ENCODE results near the gene MYL3. TPM values are rescaled to one million over a fixed set of nuclear protein-coding genes. Genes with fewer than 3 reads are reported as not detected.

Gene MYL3
- total and polyA plus RNA-seq, 8 donors: 3.1 to 13.4 (median 11.2) TPM

GRCh38 chr3:46908986-46909534 is 45.8 kb upstream of the MYL3 start:
- no peaks in the 10 kb centered on the region for H3K9me3 ChIP-seq
- no peaks in the 10 kb centered on the region for H3K27me3 ChIP-seq
- peak; percentile 33 for ATAC-seq
- intact Hi-C loops (cut with DNase I): loop anchor here in 1 of 2 donors (5.0 kb wide), 1 partner anchor 202 kb away; no protein-coding TSS in a partner anchor
- no peak for TF ChIP-seq CTCF (IDR thresholded peaks at IDR 0.05)
- no peak overlapping the region for H3K4me3 ChIP-seq
- peaks cover 13 to 15% of the 10 kb centered on the region in 2 donors for H3K4me1 ChIP-seq
- H3K27ac ChIP-seq: no peak overlapping the region
- H3K36me3 ChIP-seq: no peaks in the 10 kb centered on the region
- peak in 1 of 4 donors; percentile 32 for DNase-seq

DNA sequence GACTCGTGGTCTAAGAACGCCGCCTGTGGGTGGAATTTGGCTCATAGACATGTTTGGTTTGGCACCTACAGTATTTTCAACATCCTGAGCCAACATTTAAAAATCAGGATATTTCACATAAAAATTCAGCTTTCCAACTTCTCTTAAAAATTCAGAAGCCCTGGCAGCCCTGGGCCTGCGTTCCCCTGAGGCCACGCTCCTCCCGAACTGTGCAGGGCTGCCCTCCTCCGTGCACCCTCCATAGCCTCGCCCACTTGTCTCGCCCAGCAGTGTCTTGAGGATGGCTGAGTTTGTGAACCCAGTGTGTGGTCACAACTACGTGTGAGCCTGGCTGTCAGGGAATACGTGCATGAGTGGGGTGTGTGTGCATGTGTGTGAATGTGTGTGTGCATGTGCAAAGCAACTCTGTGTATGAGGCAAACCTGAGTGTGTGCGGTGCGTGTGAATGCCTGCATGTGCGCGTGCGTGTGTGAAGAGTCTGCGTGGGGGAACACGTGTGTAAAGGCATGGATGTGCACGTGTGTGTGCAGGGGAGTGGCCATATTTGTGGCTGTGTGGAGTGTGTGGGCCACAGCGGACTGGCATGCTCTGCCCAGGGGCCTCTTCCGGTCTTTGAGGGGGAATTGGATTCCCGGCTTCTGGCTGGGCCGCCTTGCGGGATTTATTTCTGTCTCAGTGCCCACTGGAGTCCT is 45.2 kb upstream of the MYL3 start:
- intact Hi-C loops (cut with DNase I): loop anchor here in 1 of 2 donors (5.0 kb wide), 1 partner anchor 201 kb away; no protein-coding TSS in a partner anchor
- H3K36me3 ChIP-seq: no peaks in the 10 kb centered on the region

DNA sequence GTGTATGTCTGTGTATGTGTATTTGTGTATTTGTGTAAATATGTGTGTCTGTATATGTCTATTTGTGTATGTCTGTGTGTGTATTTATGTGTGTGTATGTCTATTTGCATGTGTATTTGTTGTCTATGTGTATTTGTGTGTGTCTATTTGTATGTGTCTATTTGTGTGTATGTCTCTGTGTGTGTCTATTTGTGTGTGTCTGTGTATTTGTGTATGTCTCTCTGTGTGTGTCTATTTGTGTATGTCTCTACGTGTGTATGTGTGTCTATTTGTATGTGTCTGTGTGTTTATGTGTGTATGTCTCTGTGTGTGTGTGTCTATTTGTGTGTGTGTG is 44.7 kb upstream of the MYL3 start:
- Histone ChIP-seq H3K4me3 (no peak overlapping the region), H3K9me3 (no peaks in the 10 kb centered on the region), H3K27me3 (no peaks in the 10 kb centered on the region), H3K27ac (no peak overlapping the region), H3K36me3 (no peaks in the 10 kb centered on the region), H3K4me1 (peaks cover 15 to 22% of the 10 kb centered on the region in 2 donors)
- DNase-seq (no peak), ATAC-seq (no peak)
- TF ChIP-seq CTCF (IDR thresholded peaks at IDR 0.05): no peak
- intact Hi-C loops (cut with DNase I): loop anchor here in 1 of 2 donors (5.0 kb wide), 1 partner anchor 201 kb away; no protein-coding TSS in a partner anchor

More for the DNA sequence above, 45.2 kb upstream of the MYL3 start:
- no peaks in the 10 kb centered on the region for H3K27me3 ChIP-seq
- TF ChIP-seq CTCF (IDR thresholded peaks at IDR 0.05): no peak
- no peaks in the 10 kb centered on the region for H3K9me3 ChIP-seq
- peaks cover 15 to 19% of the 10 kb centered on the region in 2 donors for H3K4me1 ChIP-seq
- H3K4me3 ChIP-seq: no peak overlapping the region
- no peak overlapping the region for H3K27ac ChIP-seq
- DNase-seq (peak in 2 of 4 donors; percentile 29 to 61), ATAC-seq (peak; percentile 31)

- H3K4me1 ChIP-seq: peaks cover 15 to 22% of the 10 kb centered on the region in 2 donors
- DNase-seq: no peak
- intact Hi-C loops (cut with DNase I): loop anchor here in 1 of 2 donors (5.0 kb wide), 1 partner anchor 200 kb away; no protein-coding TSS in a partner anchor
- H3K27ac ChIP-seq: no peak overlapping the region
- no peaks in the 10 kb centered on the region for H3K27me3 ChIP-seq
- no peaks in the 10 kb centered on the region for H3K36me3 ChIP-seq
- no peak for TF ChIP-seq CTCF (IDR thresholded peaks at IDR 0.05)
- no peaks in the 10 kb centered on the region for H3K9me3 ChIP-seq
- H3K4me3 ChIP-seq: no peak overlapping the region
- ATAC-seq: no peak
Observed at GRCh38 chr3:46907271-46907670, 44.0 kb upstream of the MYL3 start.

GRCh38 chr3:46906471-46907058 is 43.3 kb upstream of the MYL3 start:
- no peak for ATAC-seq
- intact Hi-C loops (cut with DNase I): loop anchor here in 1 of 2 donors (5.0 kb wide), 1 partner anchor 199 kb away; no protein-coding TSS in a partner anchor
- H3K27ac ChIP-seq: no peak overlapping the region
- TF ChIP-seq CTCF (IDR thresholded peaks at IDR 0.05): no peak
- DNase-seq: peak in 1 of 4 donors; percentile 23
- H3K27me3 ChIP-seq: no peaks in the 10 kb centered on the region
- no peaks in the 10 kb centered on the region for H3K9me3 ChIP-seq
- H3K4me1 ChIP-seq: peaks cover 15 to 22% of the 10 kb centered on the region in 2 donors
- H3K4me3 ChIP-seq: no peak overlapping the region
- H3K36me3 ChIP-seq: no peaks in the 10 kb centered on the region

Data from left lung (tissue), 10 donors.